ENCODE results near the gene MAX. TPM values are rescaled to one million over a fixed set of nuclear protein-coding genes. Genes with fewer than 3 reads are reported as not detected.
A peak's percentile ranks its signal among the peaks of the same experiment; 100 is the strongest.

The MAX gene
- polyA plus RNA-seq, 1 donor from 2014 or later = 55.3 TPM

DNA sequence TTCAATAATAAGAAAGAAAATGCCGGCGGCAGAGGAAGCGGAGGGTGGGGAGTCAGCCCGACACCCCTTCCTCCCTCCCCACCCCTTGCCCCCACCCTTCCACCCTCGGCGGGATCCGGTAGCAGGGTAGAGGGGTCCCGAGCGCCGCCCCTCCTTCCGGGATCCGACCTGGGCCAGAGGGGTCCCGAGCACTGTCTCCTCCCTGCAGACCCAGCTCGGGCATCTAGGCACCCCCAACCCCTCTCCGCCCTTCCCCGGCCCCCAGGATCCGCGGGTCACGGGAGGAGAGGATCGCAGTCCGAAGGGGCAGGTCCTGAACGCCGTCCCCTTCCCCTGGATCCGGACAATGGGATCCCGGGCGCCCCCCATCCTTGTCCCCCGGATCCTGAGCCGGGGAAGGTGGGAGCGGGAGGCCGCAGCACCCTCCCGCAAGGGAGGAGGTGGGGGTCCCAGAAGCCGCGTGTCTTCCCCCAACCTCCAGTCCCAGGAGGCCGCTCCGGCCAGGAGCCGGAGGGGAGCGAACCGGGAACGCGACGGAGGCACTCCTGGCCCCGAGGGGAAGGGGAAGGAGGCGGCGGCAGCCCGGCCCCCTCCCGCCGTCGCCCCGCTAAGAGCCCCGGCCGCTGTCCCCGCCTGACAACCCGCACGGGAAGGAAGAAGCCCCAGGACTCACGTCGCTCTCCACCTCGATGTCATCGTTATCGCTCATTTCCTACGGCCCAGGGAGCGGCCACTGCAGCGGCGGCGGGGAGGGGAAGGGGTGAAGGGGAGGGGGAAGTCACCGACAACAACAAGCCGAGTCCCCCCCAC, 481 bp downstream of the MAX start:
- Histone ChIP-seq H3K9ac (ENCODE audit: low read length) (peak overlapping the region; percentile 87), H4K20me1 (ENCODE audit: insufficient read depth) (no peaks in the 10 kb centered on the region), H3K27ac (ENCODE audit: low read length) (peak overlapping the region; percentile 81), H3K9me2 (ENCODE audit: insufficient read depth, low read length) (no peaks in the 10 kb centered on the region), H3K27me3 (ENCODE audit: insufficient read depth, low read depth, low read length) (no peaks in the 10 kb centered on the region), H3K36me3 (ENCODE audit: insufficient read depth, low read length) (no peaks in the 10 kb centered on the region), H3K79me2 (replicated peaks; ENCODE audit: insufficient read depth, low read length) (peaks cover 19% of the 10 kb centered on the region), H3K4me2 (ENCODE audit: low read length) (peak overlapping the region; percentile 99), H3K4me3 (ENCODE audit: low read length) (peak overlapping the region; percentile 98), H3K9me3 (ENCODE audit: low read length) (no peaks in the 10 kb centered on the region), H2AFZ (ENCODE audit: low read depth, low read length) (peak overlapping the region; percentile 88), H3F3A (ENCODE audit: insufficient read depth, low read length, poor library complexity, severe bottlenecking) (no peaks in the 10 kb centered on the region)
- TF ChIP-seq EP300 (conservative IDR thresholded peaks at IDR 0.05; ENCODE audit: poor library complexity, severe bottlenecking) (no peak), MXI1 (conservative IDR thresholded peaks at IDR 0.05; ENCODE audit: poor library complexity, severe bottlenecking) (peak; percentile 17)
- TF ChIP-seq, protein P1, sequence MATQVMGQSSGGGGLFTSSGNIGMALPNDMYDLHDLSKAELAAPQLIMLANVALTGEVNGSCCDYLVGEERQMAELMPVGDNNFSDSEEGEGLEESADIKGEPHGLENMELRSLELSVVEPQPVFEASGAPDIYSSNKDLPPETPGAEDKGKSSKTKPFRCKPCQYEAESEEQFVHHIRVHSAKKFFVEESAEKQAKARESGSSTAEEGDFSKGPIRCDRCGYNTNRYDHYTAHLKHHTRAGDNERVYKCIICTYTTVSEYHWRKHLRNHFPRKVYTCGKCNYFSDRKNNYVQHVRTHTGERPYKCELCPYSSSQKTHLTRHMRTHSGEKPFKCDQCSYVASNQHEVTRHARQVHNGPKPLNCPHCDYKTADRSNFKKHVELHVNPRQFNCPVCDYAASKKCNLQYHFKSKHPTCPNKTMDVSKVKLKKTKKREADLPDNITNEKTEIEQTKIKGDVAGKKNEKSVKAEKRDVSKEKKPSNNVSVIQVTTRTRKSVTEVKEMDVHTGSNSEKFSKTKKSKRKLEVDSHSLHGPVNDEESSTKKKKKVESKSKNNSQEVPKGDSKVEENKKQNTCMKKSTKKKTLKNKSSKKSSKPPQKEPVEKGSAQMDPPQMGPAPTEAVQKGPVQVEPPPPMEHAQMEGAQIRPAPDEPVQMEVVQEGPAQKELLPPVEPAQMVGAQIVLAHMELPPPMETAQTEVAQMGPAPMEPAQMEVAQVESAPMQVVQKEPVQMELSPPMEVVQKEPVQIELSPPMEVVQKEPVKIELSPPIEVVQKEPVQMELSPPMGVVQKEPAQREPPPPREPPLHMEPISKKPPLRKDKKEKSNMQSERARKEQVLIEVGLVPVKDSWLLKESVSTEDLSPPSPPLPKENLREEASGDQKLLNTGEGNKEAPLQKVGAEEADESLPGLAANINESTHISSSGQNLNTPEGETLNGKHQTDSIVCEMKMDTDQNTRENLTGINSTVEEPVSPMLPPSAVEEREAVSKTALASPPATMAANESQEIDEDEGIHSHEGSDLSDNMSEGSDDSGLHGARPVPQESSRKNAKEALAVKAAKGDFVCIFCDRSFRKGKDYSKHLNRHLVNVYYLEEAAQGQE (IDR thresholded peaks at IDR 0.05; ENCODE audit: borderline replicate concordance) = no peak

DNA sequence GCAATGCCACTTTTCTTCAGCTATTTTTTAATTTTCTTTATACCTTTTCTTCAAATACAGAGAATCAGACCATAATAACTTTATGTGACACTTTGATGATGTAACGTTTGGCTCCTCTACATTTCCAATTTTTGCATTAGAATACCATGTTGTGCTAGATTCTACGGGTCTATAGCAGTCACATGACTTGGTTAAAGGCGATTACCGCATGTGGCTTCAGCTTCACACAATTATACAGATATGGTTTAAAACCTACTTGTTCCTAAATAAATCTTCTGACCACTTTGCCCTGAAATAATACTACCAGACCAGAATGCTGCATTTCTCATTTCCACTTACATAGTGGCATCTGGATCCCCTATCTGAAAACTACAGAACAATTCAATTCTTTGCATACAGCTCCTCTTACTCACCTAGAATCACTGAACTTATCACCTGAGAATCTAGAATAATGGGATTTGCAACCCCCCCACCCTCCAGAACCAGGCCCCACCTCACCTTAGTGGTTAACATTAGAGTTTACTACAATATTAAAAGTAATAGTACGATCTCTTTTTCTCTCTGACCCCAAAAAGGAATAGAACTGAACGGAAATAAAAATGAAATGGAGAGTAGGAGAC, 1.3 kb downstream of the MAX start:
- Histone ChIP-seq H3K9me3 (ENCODE audit: low read length) (no peaks in the 10 kb centered on the region), H3K79me2 (replicated peaks; ENCODE audit: insufficient read depth, low read length) (peaks cover 19% of the 10 kb centered on the region)
- TF ChIP-seq, protein P1 (IDR thresholded peaks at IDR 0.05; ENCODE audit: borderline replicate concordance) = no peak
- no peak for TF ChIP-seq MXI1 (conservative IDR thresholded peaks at IDR 0.05; ENCODE audit: poor library complexity, severe bottlenecking)
- TF ChIP-seq TAF1 (IDR thresholded peaks at IDR 0.05; ENCODE audit: low read depth) = no peak
- TF ChIP-seq, protein P2, sequence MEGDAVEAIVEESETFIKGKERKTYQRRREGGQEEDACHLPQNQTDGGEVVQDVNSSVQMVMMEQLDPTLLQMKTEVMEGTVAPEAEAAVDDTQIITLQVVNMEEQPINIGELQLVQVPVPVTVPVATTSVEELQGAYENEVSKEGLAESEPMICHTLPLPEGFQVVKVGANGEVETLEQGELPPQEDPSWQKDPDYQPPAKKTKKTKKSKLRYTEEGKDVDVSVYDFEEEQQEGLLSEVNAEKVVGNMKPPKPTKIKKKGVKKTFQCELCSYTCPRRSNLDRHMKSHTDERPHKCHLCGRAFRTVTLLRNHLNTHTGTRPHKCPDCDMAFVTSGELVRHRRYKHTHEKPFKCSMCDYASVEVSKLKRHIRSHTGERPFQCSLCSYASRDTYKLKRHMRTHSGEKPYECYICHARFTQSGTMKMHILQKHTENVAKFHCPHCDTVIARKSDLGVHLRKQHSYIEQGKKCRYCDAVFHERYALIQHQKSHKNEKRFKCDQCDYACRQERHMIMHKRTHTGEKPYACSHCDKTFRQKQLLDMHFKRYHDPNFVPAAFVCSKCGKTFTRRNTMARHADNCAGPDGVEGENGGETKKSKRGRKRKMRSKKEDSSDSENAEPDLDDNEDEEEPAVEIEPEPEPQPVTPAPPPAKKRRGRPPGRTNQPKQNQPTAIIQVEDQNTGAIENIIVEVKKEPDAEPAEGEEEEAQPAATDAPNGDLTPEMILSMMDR (IDR thresholded peaks at IDR 0.05; ENCODE audit: poor library complexity, severe bottlenecking) = no peak

More for the DNA sequence above, 1.3 kb downstream of the MAX start:
- Histone ChIP-seq H4K20me1 (ENCODE audit: insufficient read depth) (no peaks in the 10 kb centered on the region), H3K9me2 (ENCODE audit: insufficient read depth, low read length) (no peaks in the 10 kb centered on the region), H3K4me3 (ENCODE audit: low read length) (peak overlapping the region; percentile 98), H2AFZ (ENCODE audit: low read depth, low read length) (no peak overlapping the region), H3K36me3 (ENCODE audit: insufficient read depth, low read length) (no peaks in the 10 kb centered on the region), H3F3A (ENCODE audit: insufficient read depth, low read length, poor library complexity, severe bottlenecking) (no peaks in the 10 kb centered on the region), H3K9ac (ENCODE audit: low read length) (peak overlapping the region; percentile 87), H3K27me3 (ENCODE audit: insufficient read depth, low read depth, low read length) (no peaks in the 10 kb centered on the region), H3K4me2 (ENCODE audit: low read length) (peak overlapping the region; percentile 99), H3K27ac (ENCODE audit: low read length) (peak overlapping the region; percentile 81)
